GM10266 (cell line): ENCODE data around the gene CNBD2.

Source experiments
- DNase-seq: peaks from one replicate; pipeline ENCODE4 v3.0.0; 2012; ENCODE audit errors: extremely low spot score
- TF ChIP-seq, protein P1 (sequence below): IDR thresholded peaks from 2 replicates; pipeline ENCODE4 v1.5.1; 2012; ENCODE audit warnings: mild to moderate bottlenecking, low read depth; ENCODE audit not compliant: control insufficient read depth, insufficient read depth; ENCODE audit errors: missing control alignments

The CNBD2 gene

GRCh38 chr20:35975576-35976373 is 7.4 kb downstream of the CNBD2 start:
- TF ChIP-seq, protein P1, sequence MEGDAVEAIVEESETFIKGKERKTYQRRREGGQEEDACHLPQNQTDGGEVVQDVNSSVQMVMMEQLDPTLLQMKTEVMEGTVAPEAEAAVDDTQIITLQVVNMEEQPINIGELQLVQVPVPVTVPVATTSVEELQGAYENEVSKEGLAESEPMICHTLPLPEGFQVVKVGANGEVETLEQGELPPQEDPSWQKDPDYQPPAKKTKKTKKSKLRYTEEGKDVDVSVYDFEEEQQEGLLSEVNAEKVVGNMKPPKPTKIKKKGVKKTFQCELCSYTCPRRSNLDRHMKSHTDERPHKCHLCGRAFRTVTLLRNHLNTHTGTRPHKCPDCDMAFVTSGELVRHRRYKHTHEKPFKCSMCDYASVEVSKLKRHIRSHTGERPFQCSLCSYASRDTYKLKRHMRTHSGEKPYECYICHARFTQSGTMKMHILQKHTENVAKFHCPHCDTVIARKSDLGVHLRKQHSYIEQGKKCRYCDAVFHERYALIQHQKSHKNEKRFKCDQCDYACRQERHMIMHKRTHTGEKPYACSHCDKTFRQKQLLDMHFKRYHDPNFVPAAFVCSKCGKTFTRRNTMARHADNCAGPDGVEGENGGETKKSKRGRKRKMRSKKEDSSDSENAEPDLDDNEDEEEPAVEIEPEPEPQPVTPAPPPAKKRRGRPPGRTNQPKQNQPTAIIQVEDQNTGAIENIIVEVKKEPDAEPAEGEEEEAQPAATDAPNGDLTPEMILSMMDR = no peak
- DNase-seq = no peak

DNA sequence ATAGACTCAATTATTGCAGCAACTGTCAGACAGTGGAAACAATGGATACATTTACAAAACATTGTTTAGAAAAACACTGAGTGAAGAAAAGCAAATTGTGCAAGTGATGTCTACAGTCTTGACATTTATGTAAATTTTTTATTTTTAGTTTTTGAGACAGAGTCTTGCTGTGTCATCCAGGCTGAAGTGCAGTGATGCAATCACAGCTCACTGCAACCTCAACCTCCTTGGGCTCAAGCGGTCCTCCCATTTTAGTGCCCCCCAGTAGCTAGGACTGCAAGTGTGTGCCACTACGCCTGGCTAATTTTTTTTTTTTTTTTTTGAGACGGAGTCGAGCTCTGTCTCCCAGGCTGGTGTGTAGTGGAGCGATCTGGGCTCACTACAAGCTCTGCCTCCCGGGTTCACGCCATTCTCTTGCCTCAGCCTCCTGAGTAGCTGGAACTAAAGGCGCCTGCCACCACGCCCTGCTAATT is 9.7 kb downstream of the CNBD2 start:
- DNase-seq = no peak
- TF ChIP-seq, protein P1 = no peak

- TF ChIP-seq, protein P1 = no peak
- no peak for DNase-seq
Observed at GRCh38 chr20:35979544-35979943, 11.2 kb downstream of the CNBD2 start.

- DNase-seq = no peak
- TF ChIP-seq, protein P1 = no peak
Observed at GRCh38 chr20:35981969-35982368, 13.6 kb downstream of the CNBD2 start.

GRCh38 chr20:35984382-35984781 is 16.0 kb downstream of the CNBD2 start:
- TF ChIP-seq, protein P1 = no peak
- no peak for DNase-seq

DNA sequence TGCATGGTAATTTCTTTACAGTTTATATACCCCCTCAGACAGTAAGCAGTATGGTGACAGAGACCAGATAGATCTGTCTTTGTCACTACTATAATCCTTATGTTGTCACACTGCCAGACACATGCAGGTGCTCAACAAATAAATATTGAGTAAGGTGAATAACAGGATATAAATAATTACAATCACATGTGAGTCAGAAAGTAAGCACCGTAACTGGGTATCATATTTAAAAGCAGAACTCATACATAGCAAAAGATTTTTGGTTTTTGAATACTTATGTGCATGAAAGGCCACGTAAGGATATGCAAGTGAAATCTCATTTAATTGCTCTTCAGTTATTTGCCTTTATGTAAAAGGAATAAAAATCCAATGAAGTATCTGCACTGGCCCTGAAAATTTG is 17.4 kb downstream of the CNBD2 start:
- DNase-seq = no peak
- TF ChIP-seq, protein P1 = no peak

GRCh38 chr20:35988910-35989463 is 20.6 kb downstream of the CNBD2 start:
- DNase-seq = no peak
- TF ChIP-seq, protein P1 = no peak
